Stimulated activated CD4-positive, alpha-beta T cell treated with anti-CD3 and anti-CD28 coated beads, Interleukin-4, amount 100 ng/mL, for 48 hours (primary cell): ENCODE measurements around the gene SMPD3.
A peak's percentile ranks its signal among the peaks of the same experiment; 100 is the strongest.

Source experiments
- DNase-seq, 2 donors: peaks; one replicate each; pipeline ENCODE4 v3.0.0-alpha.2; 2020; ENCODE audit warnings: low read depth in 2 of 2

The SMPD3 gene

GRCh38 chr16:68332411-68333121 is 115.7 kb downstream of the SMPD3 start:
- DNase-seq = no peak

GRCh38 chr16:68331879-68332410 is 116.4 kb downstream of the SMPD3 start:
- no peak for DNase-seq

- no peak for DNase-seq
These were observed 119.4 kb downstream of the SMPD3 start for GRCh38 chr16:68328860-68329390.

- DNase-seq = peak; percentile 63 to 69
These were observed 120.0 kb downstream of the SMPD3 start for GRCh38 chr16:68328151-68328859.

- DNase-seq = no peak
These were observed 123.4 kb downstream of the SMPD3 start for GRCh38 chr16:68324780-68325357.

GRCh38 chr16:68324336-68324735 is 124.0 kb downstream of the SMPD3 start:
- no peak for DNase-seq

GRCh38 chr16:68319185-68319908 is 129.0 kb downstream of the SMPD3 start:
- DNase-seq = peak; percentile 21 to 40

- DNase-seq = no peak
These were observed 135.2 kb downstream of the SMPD3 start for GRCh38 chr16:68313116-68313515.

GRCh38 chr16:68310774-68311511 is 137.4 kb downstream of the SMPD3 start, which contains the start of the genes PRMT7 and SLC7A6OS:
Gene PRMT7, plus strand, starts transcription at chr16:68311019. Its CDS starts 4,961 bp downstream, at chr16:68315980.
Gene SLC7A6OS, minus strand, starts transcription at chr16:68310946. Its CDS starts 20 bp downstream, at chr16:68310926.
- peak; percentile 85 to 91 for DNase-seq

- DNase-seq = no peak
These were observed 137.9 kb downstream of the SMPD3 start for GRCh38 chr16:68310437-68310773.

GRCh38 chr16:68309799-68310198 is 138.5 kb downstream of the SMPD3 start:
- DNase-seq = no peak
